Mesendoderm (in vitro differentiated cells): ENCODE data around the gene ARSG.
A peak's percentile ranks its signal among the peaks of the same experiment; 100 is the strongest.

ENCODE experiments used
- DNase-seq: peaks from one replicate; pipeline ENCODE4 v3.0.0; 2013
- H2AK5ac ChIP-seq: 2 replicates; pipeline ENCODE4 v1.6.1; 2013; ENCODE audit warnings: low read length, inconsistent platforms
- H2BK120ac ChIP-seq: 2 replicates; pipeline ENCODE4 v1.6.1; 2013; ENCODE audit warnings: low read depth, mild to moderate bottlenecking, low read length, moderate library complexity, mixed read lengths
- H2BK15ac ChIP-seq: replicated peaks from 2 replicates; pipeline ENCODE4 v1.6.1; 2013; ENCODE audit warnings: low read depth, mild to moderate bottlenecking, moderate library complexity
- H2BK5ac ChIP-seq: 2 replicates; pipeline ENCODE4 v1.6.1; 2013; ENCODE audit warnings: low read length, inconsistent platforms
- H3K18ac ChIP-seq: 2 replicates; pipeline ENCODE4 v1.6.1; 2013; ENCODE audit warnings: mild to moderate bottlenecking, low read length, mixed read lengths
- H3K23ac ChIP-seq: one replicate; pipeline ENCODE4 v1.6.1; 2013; ENCODE audit warnings: low read length
- H3K27ac ChIP-seq: 2 replicates; pipeline ENCODE4 v1.5.1; 2013; ENCODE audit warnings: low read depth, mild to moderate bottlenecking, inconsistent platforms, low read length, moderate library complexity
- H3K27me3 ChIP-seq: 2 replicates; pipeline ENCODE4 v1.6.1; 2013; ENCODE audit warnings: low read length, control low read depth, mild to moderate bottlenecking, inconsistent platforms; ENCODE audit not compliant: insufficient read depth, poor library complexity
- H3K36me3 ChIP-seq: 2 replicates; pipeline ENCODE4 v1.6.1; 2013; ENCODE audit warnings: low read length, inconsistent platforms; ENCODE audit not compliant: control insufficient read depth, insufficient read depth
- H3K4ac ChIP-seq: one replicate; pipeline ENCODE4 v1.6.1; 2013; ENCODE audit warnings: low read depth, mild to moderate bottlenecking, low read length, moderate library complexity
- H3K4me1 ChIP-seq: 2 replicates; pipeline ENCODE4 v1.6.1; 2013; ENCODE audit warnings: low read depth, low read length, inconsistent platforms; ENCODE audit not compliant: control insufficient read depth
- H3K4me2 ChIP-seq: 2 replicates; pipeline ENCODE4 v1.6.1; 2013; ENCODE audit warnings: low read length
- H3K4me3 ChIP-seq: 2 replicates; pipeline ENCODE4 v1.5.1; 2013; ENCODE audit warnings: mild to moderate bottlenecking, low read length
- H3K56ac ChIP-seq: one replicate; pipeline ENCODE4 v1.6.1; 2013; ENCODE audit warnings: low read length
- H3K79me1 ChIP-seq: 2 replicates; pipeline ENCODE4 v1.6.1; 2013; ENCODE audit warnings: low read length, inconsistent platforms
- H3K79me2 ChIP-seq: 2 replicates; pipeline ENCODE4 v1.6.1; 2013; ENCODE audit warnings: mild to moderate bottlenecking, low read length; ENCODE audit not compliant: control insufficient read depth, insufficient read depth
- H3K9ac ChIP-seq: 2 replicates; pipeline ENCODE4 v1.6.1; 2013; ENCODE audit warnings: low read length, inconsistent platforms
- H4K5ac ChIP-seq: one replicate; pipeline ENCODE4 v1.6.1; 2013; ENCODE audit warnings: low read length
- H4K8ac ChIP-seq: one replicate; pipeline ENCODE4 v1.6.1; 2013; ENCODE audit warnings: low read depth, mild to moderate bottlenecking, control low read depth, low read length, moderate library complexity
- WGBS: extraction: QIAGEN DNeasy Blood & Tissue Kit; methylation state at CpG from one replicate; pipeline ENCODE4 v1.1.7; 2013; ENCODE audit warnings: low lambda C conversion rate, missing lambda C conversion rate; ENCODE audit not compliant: insufficient coverage; ENCODE audit errors: extremely low coverage; 5-methylcytosine and 5-hydroxymethylcytosine counted together

ARSG gene

DNA sequence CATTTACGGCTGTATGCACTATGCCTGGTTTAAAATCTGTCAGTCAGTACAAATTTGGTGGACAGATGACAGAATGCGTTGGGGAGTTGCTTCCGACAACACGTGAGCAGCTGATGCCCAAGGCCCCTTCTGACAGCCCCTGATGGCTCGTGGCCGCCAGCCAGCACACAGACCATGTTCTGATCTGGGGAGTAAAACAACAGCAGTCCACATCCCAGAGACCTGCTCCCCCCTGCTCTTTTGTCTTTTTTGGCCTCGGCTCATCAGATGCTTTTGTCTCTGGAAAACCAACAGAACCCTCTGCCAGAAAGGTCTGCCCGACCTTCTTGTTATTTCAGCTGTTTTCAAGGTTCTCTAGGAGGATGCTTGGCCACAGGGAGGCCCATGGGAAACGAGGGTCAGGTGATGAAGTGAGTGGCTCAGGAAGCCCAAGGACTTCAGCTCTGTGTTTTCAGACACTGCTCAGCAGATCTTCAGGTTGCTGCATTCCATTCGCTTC lies 10.8 kb downstream of the ARSG start:
- no peak overlapping the region for H3K18ac ChIP-seq
- H3K36me3 ChIP-seq = no peaks in the 10 kb centered on the region
- H3K9ac ChIP-seq = no peak overlapping the region
- no peak overlapping the region for H3K23ac ChIP-seq
- no peak overlapping the region for H4K5ac ChIP-seq
- H3K27me3 ChIP-seq = no peaks in the 10 kb centered on the region
- no CpG with 5 or more reads among the region's 10 CpGs for WGBS
- H2BK5ac ChIP-seq = no peak overlapping the region
- H3K79me2 ChIP-seq = no peaks in the 10 kb centered on the region
- no peak overlapping the region for H4K8ac ChIP-seq
- H3K56ac ChIP-seq = no peak overlapping the region
- no peak overlapping the region for H3K4me3 ChIP-seq
- H2BK15ac ChIP-seq = no peak overlapping the region
- H3K79me1 ChIP-seq = no peaks in the 10 kb centered on the region
- no peak overlapping the region for H2BK120ac ChIP-seq
- H3K4ac ChIP-seq = no peak overlapping the region
- H3K4me2 ChIP-seq = no peak overlapping the region
- H3K27ac ChIP-seq = no peak overlapping the region
- H2AK5ac ChIP-seq = no peak overlapping the region
- no peaks in the 10 kb centered on the region for H3K4me1 ChIP-seq
- peak; percentile 36 for DNase-seq

DNA sequence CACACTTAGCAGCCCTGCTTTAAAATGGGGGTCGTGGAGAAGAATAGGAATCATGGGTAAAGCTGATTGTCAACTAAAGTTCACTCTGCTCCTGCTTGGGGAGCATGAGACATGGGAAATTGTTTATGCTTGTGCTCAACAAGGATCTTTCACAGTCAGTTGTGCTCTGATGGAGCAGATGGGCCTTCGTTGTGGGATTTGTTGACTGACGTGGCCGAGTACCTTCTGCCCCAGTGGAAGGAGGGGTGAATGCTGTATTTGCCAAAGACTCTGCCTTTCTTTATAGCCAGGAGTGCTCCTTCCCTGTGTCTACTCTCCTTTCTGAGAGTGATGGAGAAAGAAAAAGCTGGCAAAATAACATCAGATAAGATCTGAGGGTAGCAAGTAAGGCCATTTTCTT lies 11.4 kb downstream of the ARSG start:
- H3K4me2 ChIP-seq = no peak overlapping the region
- no peak overlapping the region for H4K5ac ChIP-seq
- no peak overlapping the region for H3K23ac ChIP-seq
- no peak overlapping the region for H2BK5ac ChIP-seq
- no peak overlapping the region for H3K4me3 ChIP-seq
- no peak overlapping the region for H2AK5ac ChIP-seq
- no peaks in the 10 kb centered on the region for H3K27me3 ChIP-seq
- no CpG with 5 or more reads among the region's 4 CpGs for WGBS
- H3K56ac ChIP-seq = no peak overlapping the region
- H3K4me1 ChIP-seq = no peaks in the 10 kb centered on the region
- H3K79me1 ChIP-seq = no peaks in the 10 kb centered on the region
- H3K9ac ChIP-seq = no peak overlapping the region
- no peak overlapping the region for H4K8ac ChIP-seq
- no peaks in the 10 kb centered on the region for H3K36me3 ChIP-seq
- H3K79me2 ChIP-seq = no peaks in the 10 kb centered on the region
- no peak overlapping the region for H3K27ac ChIP-seq
- no peak overlapping the region for H2BK15ac ChIP-seq
- H3K4ac ChIP-seq = no peak overlapping the region
- no peak overlapping the region for H2BK120ac ChIP-seq
- H3K18ac ChIP-seq = no peak overlapping the region
- DNase-seq = no peak

DNA sequence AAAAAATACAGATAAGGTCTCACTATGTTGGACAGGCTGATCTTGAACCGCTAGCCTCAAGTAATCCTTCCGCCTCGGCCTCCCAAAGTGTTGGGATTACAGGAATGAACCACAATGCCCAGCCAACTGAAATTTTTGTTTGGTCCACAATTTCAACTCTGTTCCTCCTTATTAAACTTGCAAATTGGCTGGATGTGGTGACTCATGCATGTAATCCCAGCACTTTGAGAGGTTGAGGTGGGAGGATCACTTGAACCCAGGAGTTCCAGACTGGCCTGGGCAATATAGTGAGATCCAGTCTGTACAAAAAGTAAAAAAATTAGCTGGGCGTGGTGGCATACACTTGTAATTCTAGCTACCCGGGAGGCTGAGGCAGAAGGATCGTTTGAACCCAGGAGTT lies 13.4 kb downstream of the ARSG start:
- H4K8ac ChIP-seq = no peak overlapping the region
- H2BK120ac ChIP-seq = no peak overlapping the region
- H2AK5ac ChIP-seq = no peak overlapping the region
- no peak overlapping the region for H3K4ac ChIP-seq
- H3K9ac ChIP-seq = no peak overlapping the region
- no peak overlapping the region for H3K27ac ChIP-seq
- no peak overlapping the region for H2BK15ac ChIP-seq
- H3K27me3 ChIP-seq = no peaks in the 10 kb centered on the region
- no peak for DNase-seq
- H3K23ac ChIP-seq = no peak overlapping the region
- H3K4me2 ChIP-seq = no peak overlapping the region
- H3K79me2 ChIP-seq = no peaks in the 10 kb centered on the region
- H3K4me3 ChIP-seq = no peak overlapping the region
- H2BK5ac ChIP-seq = no peak overlapping the region
- no peak overlapping the region for H3K18ac ChIP-seq
- no peak overlapping the region for H4K5ac ChIP-seq
- no peaks in the 10 kb centered on the region for H3K4me1 ChIP-seq
- WGBS = no CpG with 5 or more reads among the region's 6 CpGs
- no peaks in the 10 kb centered on the region for H3K36me3 ChIP-seq
- H3K56ac ChIP-seq = no peak overlapping the region
- no peaks in the 10 kb centered on the region for H3K79me1 ChIP-seq

DNA sequence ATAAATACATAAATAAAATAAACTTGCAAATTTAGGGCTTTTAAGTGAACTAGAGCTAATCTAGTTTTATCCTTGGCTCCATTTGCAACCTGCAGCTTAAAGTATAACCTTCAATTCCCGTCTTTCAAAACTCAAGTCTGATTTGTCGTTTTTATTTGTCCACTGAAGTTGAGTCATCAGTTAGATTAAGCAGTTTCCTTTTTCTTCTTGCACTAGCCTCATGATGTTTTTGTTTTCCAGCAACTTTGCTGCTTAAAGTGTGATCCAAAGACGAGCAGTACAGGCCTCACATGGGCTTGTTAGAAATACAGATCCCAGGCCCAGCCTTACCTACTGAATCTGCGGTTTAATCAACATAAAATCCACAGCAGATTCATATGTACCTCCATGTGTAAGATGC lies 13.8 kb downstream of the ARSG start:
- Histone ChIP-seq H3K27me3 (no peaks in the 10 kb centered on the region), H4K5ac (no peak overlapping the region), H3K9ac (no peak overlapping the region), H3K27ac (no peak overlapping the region), H3K4me2 (no peak overlapping the region), H3K79me2 (no peaks in the 10 kb centered on the region), H2BK15ac (no peak overlapping the region), H3K23ac (no peak overlapping the region), H2BK120ac (no peak overlapping the region), H3K18ac (no peak overlapping the region), H2AK5ac (no peak overlapping the region), H3K4me1 (no peaks in the 10 kb centered on the region), H2BK5ac (no peak overlapping the region), H3K4me3 (no peak overlapping the region), H3K4ac (no peak overlapping the region), H4K8ac (no peak overlapping the region), H3K56ac (no peak overlapping the region), H3K36me3 (no peaks in the 10 kb centered on the region), H3K79me1 (no peaks in the 10 kb centered on the region)
- no CpG with 5 or more reads among the region's 4 CpGs for WGBS
- no peak for DNase-seq

DNA sequence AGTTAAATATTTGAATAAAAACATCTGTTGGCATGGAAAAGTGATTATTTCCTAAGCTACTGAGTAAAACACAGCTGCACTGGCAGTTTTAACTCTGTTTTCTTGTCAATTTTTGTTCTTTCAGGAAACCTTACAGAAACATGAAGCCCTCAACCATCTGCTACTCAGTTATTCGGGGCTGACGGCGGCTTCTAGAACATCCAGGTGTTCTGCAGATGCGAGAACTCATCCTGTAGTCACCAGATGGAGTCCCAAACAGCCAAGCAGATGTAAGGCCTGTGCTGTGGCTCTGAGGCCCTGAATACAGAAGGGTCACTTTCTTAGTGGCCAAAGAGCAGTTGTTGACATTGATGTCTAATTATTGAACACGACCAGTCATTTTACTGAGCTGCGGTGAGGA lies 15.5 kb downstream of the ARSG start:
- H3K79me2 ChIP-seq = no peaks in the 10 kb centered on the region

DNA sequence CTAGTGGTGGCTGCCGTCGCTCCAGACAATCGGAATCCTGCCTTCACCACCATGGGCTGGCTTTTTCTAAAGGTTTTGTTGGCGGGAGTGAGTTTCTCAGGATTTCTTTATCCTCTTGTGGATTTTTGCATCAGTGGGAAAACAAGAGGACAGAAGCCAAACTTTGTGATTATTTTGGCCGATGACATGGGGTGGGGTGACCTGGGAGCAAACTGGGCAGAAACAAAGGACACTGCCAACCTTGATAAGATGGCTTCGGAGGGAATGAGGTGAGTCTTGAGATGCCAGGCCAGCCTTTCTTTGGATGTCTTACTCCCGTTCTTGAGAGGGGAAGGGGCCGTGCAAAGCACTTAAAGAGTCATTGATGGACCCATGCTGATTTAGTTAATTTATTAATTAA lies 16.1 kb downstream of the ARSG start:
- Histone ChIP-seq H3K23ac (no peak overlapping the region), H3K79me2 (no peaks in the 10 kb centered on the region), H3K4me1 (no peaks in the 10 kb centered on the region), H3K36me3 (no peaks in the 10 kb centered on the region), H3K18ac (no peak overlapping the region), H2BK120ac (no peak overlapping the region), H3K4me3 (no peak overlapping the region), H3K27ac (no peak overlapping the region), H3K4me2 (no peak overlapping the region), H3K79me1 (no peaks in the 10 kb centered on the region), H3K27me3 (no peaks in the 10 kb centered on the region), H2AK5ac (no peak overlapping the region), H2BK15ac (no peak overlapping the region), H4K8ac (no peak overlapping the region), H4K5ac (no peak overlapping the region), H3K9ac (no peak overlapping the region), H2BK5ac (no peak overlapping the region), H3K56ac (no peak overlapping the region), H3K4ac (no peak overlapping the region)
- no CpG with 5 or more reads among the region's 8 CpGs for WGBS
- no peak for DNase-seq

More for the DNA sequence above, 15.5 kb downstream of the ARSG start:
- Histone ChIP-seq H3K18ac (no peak overlapping the region), H2BK120ac (no peak overlapping the region), H2AK5ac (no peak overlapping the region), H3K27ac (no peak overlapping the region), H3K27me3 (no peaks in the 10 kb centered on the region), H3K4ac (no peak overlapping the region), H3K56ac (no peak overlapping the region), H3K23ac (no peak overlapping the region), H2BK15ac (no peak overlapping the region), H3K4me2 (no peak overlapping the region), H3K79me1 (no peaks in the 10 kb centered on the region), H3K36me3 (no peaks in the 10 kb centered on the region), H4K5ac (no peak overlapping the region), H3K9ac (no peak overlapping the region), H4K8ac (no peak overlapping the region), H3K4me3 (no peak overlapping the region), H2BK5ac (no peak overlapping the region), H3K4me1 (no peaks in the 10 kb centered on the region)
- no CpG with 5 or more reads among the region's 6 CpGs for whole genome bisulfite sequencing
- DNase-seq = no peak
